Gastrocnemius medialis (tissue), 4 donors: ENCODE results near the gene SLC46A2.

Source experiments
- CTCF ChIP-seq, 5 experiments: fragments of 450-650 bp in 3 of 5; fragments of 200-600 bp in 2 of 5; sonication (generic) in 2 of 5; IDR thresholded peaks in 4 of 5; conservative IDR thresholded peaks in 1 of 5; 1 replicate in 4 of 5; 2 replicates in 1 of 5; pipeline ENCODE4 v1.5.1; 2016 to 2019; ENCODE audit warnings: antibody characterized with exemption in 5 of 5, mild to moderate bottlenecking in 3 of 5, moderate library complexity in 3 of 5
- POLR2A ChIP-seq, 2 donors: fragments of 450-650 bp; IDR thresholded peaks; one replicate each; pipeline ENCODE4 v1.6.1; 2017; ENCODE audit warnings: antibody characterized with exemption in 2 of 2, mild to moderate bottlenecking in 2 of 2, moderate library complexity in 2 of 2

GRCh38 chr9:112933696-112934095 is 43.0 kb upstream of the SLC46A2 start:
- TF ChIP-seq POLR2A (IDR thresholded peaks at IDR 0.05) (no peak), CTCF (IDR thresholded peaks at IDR 0.05 in 4 of 5, conservative IDR thresholded peaks at IDR 0.05 in 1 of 5) (no peak)
